ENCODE measurements around the gene CHCHD4. TPM values are rescaled to one million over a fixed set of nuclear protein-coding genes. Genes with fewer than 3 reads are reported as not detected.

Gene CHCHD4
- total and polyA plus RNA-seq, 2 of the 13 experiments (the other 11 are each of a cell fraction or from before 2014, with no cell fraction given), result 15.8 to 24.1 TPM

DNA sequence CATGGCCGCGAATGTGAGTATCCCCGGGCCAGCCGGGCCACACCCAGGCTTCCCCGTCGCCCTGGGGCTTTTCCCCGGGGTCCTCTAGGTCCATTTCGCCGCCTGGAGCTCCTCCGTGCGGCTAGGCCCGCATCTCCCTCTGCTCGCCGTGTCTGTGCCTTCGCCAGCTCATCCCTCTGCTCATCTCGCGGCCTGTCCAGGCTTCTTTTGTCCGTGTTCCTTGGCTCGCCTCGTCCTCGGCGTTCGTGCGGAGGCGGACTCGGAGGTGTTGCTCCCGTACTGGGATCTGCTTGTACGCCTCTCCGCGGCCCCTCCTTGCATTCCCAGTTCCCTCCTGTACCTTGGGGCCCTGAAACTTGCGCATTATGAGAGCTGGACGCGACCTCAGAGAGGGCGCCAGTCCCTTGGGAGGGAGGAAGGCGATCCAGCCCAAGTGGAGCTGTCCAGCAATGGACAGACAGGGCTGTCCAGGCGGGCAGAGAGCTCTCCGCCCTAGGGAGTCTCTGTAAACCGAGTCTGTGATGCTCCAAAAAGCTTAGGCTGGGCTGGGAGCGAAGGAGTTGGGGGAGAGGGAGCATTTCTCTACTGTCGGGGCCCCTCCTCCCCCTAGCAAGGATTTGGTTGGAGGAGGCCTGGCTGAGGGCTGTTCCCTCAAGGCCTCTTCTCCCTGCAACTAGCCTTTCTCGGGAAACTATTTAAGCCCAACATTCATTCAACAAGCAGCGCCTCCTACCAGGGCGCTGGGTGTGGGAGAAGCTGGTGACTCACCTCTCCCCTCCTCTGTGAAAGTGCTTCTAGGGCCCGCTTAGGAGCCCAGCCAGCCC, 735 bp upstream of the CHCHD4 start (continued):
- TF ChIP-seq ZNF225 (CRISPR knock-in tag; IDR thresholded peaks at IDR 0.05), result no peak
- no peak for TF ChIP-seq ZKSCAN5 (CRISPR knock-in tag; IDR thresholded peaks at IDR 0.05)
- TF ChIP-seq CHD2 (IDR thresholded peaks at IDR 0.05; ENCODE audit: low read depth, low read length), result no peak
- TF ChIP-seq ZFP37 (CRISPR knock-in tag; IDR thresholded peaks at IDR 0.05; ENCODE audit: borderline replicate concordance), result no peak; the same call in 1 of the 2 replicates
- TF ChIP-seq ZNF17 (CRISPR knock-in tag; IDR thresholded peaks at IDR 0.05), result no peak
- TF ChIP-seq, protein P1, sequence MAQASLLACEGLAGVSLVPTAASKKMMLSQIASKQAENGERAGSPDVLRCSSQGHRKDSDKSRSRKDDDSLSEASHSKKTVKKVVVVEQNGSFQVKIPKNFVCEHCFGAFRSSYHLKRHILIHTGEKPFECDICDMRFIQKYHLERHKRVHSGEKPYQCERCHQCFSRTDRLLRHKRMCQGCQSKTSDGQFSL (CRISPR knock-in tag; IDR thresholded peaks at IDR 0.05), result no peak
- no peak for TF ChIP-seq SP5 (CRISPR knock-in tag; IDR thresholded peaks at IDR 0.05; ENCODE audit: borderline replicate concordance, low read depth)
- TF ChIP-seq ZNF460 (CRISPR knock-in tag; IDR thresholded peaks at IDR 0.05; ENCODE audit: borderline replicate concordance), result no peak
- TF ChIP-seq, protein P2, sequence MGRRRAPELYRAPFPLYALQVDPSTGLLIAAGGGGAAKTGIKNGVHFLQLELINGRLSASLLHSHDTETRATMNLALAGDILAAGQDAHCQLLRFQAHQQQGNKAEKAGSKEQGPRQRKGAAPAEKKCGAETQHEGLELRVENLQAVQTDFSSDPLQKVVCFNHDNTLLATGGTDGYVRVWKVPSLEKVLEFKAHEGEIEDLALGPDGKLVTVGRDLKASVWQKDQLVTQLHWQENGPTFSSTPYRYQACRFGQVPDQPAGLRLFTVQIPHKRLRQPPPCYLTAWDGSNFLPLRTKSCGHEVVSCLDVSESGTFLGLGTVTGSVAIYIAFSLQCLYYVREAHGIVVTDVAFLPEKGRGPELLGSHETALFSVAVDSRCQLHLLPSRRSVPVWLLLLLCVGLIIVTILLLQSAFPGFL (CRISPR knock-in tag; IDR thresholded peaks at IDR 0.05), result no peak
- TF ChIP-seq ZSCAN31 (CRISPR knock-in tag; IDR thresholded peaks at IDR 0.05; ENCODE audit: low read depth), result 0 out of 2 replicates have a peak, but pooled peaks have one; percentile 82
- TF ChIP-seq PTBP1 (IDR thresholded peaks at IDR 0.05; ENCODE audit: low read depth, low read length, poor library complexity, severe bottlenecking), result no peak
- TF ChIP-seq, protein P3, sequence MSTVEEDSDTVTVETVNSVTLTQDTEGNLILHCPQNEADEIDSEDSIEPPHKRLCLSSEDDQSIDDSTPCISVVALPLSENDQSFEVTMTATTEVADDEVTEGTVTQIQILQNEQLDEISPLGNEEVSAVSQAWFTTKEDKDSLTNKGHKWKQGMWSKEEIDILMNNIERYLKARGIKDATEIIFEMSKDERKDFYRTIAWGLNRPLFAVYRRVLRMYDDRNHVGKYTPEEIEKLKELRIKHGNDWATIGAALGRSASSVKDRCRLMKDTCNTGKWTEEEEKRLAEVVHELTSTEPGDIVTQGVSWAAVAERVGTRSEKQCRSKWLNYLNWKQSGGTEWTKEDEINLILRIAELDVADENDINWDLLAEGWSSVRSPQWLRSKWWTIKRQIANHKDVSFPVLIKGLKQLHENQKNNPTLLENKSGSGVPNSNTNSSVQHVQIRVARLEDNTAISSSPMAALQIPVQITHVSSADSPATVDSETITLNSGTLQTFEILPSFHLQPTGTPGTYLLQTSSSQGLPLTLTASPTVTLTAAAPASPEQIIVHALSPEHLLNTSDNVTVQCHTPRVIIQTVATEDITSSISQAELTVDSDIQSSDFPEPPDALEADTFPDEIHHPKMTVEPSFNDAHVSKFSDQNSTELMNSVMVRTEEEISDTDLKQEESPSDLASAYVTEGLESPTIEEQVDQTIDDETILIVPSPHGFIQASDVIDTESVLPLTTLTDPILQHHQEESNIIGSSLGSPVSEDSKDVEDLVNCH (CRISPR knock-in tag; IDR thresholded peaks at IDR 0.05), result no peak
- TF ChIP-seq SALL2 (CRISPR knock-in tag; IDR thresholded peaks at IDR 0.05), result no peak
- no peak for TF ChIP-seq GTF2F1 (IDR thresholded peaks at IDR 0.05; ENCODE audit: low read length)
- TF ChIP-seq, protein P4, sequence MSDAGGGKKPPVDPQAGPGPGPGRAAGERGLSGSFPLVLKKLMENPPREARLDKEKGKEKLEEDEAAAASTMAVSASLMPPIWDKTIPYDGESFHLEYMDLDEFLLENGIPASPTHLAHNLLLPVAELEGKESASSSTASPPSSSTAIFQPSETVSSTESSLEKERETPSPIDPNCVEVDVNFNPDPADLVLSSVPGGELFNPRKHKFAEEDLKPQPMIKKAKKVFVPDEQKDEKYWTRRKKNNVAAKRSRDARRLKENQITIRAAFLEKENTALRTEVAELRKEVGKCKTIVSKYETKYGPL (CRISPR knock-in tag; IDR thresholded peaks at IDR 0.05), result no peak
- TF ChIP-seq, protein P5, sequence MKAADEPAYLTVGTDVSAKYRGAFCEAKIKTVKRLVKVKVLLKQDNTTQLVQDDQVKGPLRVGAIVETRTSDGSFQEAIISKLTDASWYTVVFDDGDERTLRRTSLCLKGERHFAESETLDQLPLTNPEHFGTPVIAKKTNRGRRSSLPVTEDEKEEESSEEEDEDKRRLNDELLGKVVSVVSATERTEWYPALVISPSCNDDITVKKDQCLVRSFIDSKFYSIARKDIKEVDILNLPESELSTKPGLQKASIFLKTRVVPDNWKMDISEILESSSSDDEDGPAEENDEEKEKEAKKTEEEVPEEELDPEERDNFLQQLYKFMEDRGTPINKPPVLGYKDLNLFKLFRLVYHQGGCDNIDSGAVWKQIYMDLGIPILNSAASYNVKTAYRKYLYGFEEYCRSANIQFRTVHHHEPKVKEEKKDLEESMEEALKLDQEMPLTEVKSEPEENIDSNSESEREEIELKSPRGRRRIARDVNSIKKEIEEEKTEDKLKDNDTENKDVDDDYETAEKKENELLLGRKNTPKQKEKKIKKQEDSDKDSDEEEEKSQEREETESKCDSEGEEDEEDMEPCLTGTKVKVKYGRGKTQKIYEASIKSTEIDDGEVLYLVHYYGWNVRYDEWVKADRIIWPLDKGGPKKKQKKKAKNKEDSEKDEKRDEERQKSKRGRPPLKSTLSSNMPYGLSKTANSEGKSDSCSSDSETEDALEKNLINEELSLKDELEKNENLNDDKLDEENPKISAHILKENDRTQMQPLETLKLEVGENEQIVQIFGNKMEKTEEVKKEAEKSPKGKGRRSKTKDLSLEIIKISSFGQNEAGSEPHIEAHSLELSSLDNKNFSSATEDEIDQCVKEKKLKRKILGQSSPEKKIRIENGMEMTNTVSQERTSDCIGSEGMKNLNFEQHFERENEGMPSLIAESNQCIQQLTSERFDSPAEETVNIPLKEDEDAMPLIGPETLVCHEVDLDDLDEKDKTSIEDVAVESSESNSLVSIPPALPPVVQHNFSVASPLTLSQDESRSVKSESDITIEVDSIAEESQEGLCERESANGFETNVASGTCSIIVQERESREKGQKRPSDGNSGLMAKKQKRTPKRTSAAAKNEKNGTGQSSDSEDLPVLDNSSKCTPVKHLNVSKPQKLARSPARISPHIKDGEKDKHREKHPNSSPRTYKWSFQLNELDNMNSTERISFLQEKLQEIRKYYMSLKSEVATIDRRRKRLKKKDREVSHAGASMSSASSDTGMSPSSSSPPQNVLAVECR (CRISPR knock-in tag; IDR thresholded peaks at IDR 0.05; ENCODE audit: borderline replicate concordance), result peak; percentile 77
- TF ChIP-seq ZKSCAN1 (IDR thresholded peaks at IDR 0.05; ENCODE audit: low read length), result no peak
- no peak for TF ChIP-seq ZNF333 (CRISPR knock-in tag; IDR thresholded peaks at IDR 0.05; ENCODE audit: borderline replicate concordance)
- no peak for TF ChIP-seq ONECUT2 (CRISPR knock-in tag; IDR thresholded peaks at IDR 0.05)
- TF ChIP-seq ZNF558 (CRISPR knock-in tag; IDR thresholded peaks at IDR 0.05; ENCODE audit: borderline replicate concordance), result 0 out of 2 replicates have a peak, but pooled peaks have one; percentile 69
- no peak for TF ChIP-seq ZSCAN20 (CRISPR knock-in tag; IDR thresholded peaks at IDR 0.05; ENCODE audit: borderline replicate concordance)
